Measurements from ENCODE around the gene GALNT8. TPM values are rescaled to one million over a fixed set of nuclear protein-coding genes. Genes with fewer than 3 reads are reported as not detected.

The GALNT8 gene
- total RNA-seq, 1 experiment from 2014 or later: not detected

GRCh38 chr12:4807116-4807783, 87.0 kb downstream of the GALNT8 start:
- intact Hi-C loops (cut with micrococcal nuclease; ENCODE audit: unreplicated experiment): no loop called here
- in situ Hi-C loops (cut with HindIII; ENCODE audit: low pct_unique_long_range_greater_than_20kb, low sequenced_read_pairs): no loop called here
- Histone ChIP-seq H3K36me3 (ENCODE audit: control insufficient read depth, insufficient read depth, low read length) (no peaks in the 10 kb centered on the region), H3K4me3 (ENCODE audit: low read depth in 2 of 2, low read length in 2 of 2) (no peak overlapping the region), H3K27me3 (ENCODE audit: control insufficient read depth, insufficient read depth, low read length) (no peaks in the 10 kb centered on the region; the same call in 1 of the 2 replicates), H3K4me1 (ENCODE audit: control insufficient read depth, insufficient read depth, low read length) (no peaks in the 10 kb centered on the region), H3K27ac (ENCODE audit: low read length) (no peak overlapping the region), H3K9me3 (ENCODE audit: control insufficient read depth, insufficient read depth, low read depth, low read length) (no peaks in the 10 kb centered on the region)
- CTCF ChIA-PET: no interaction called here
- ATAC-seq (no peak), DNase-seq (ENCODE audit: low read depth, low spot score) (no peak)
- no peak for TF ChIP-seq REST (IDR thresholded peaks at IDR 0.05; ENCODE audit: insufficient read depth in 1 of 2, low read depth in 2 of 2, low read length in 1 of 2)
- no TSS peak for BruUV-seq (replicated peaks)
- POLR2A ChIA-PET: no interaction called here

GRCh38 chr12:4807813-4808212, 87.6 kb downstream of the GALNT8 start:
- H3K27me3 ChIP-seq (ENCODE audit: control insufficient read depth, insufficient read depth, low read length): no peaks in the 10 kb centered on the region; the same call in 1 of the 2 replicates
- no TSS peak for BruUV-seq (replicated peaks)
- no peak for TF ChIP-seq POLR2AphosphoS5 (IDR thresholded peaks at IDR 0.05; ENCODE audit: low read depth, low read length)
- TF ChIP-seq SIN3A (IDR thresholded peaks at IDR 0.05; ENCODE audit: borderline replicate concordance, insufficient read depth, low read depth, low read length): no peak
- TF ChIP-seq TCF7L2 (IDR thresholded peaks at IDR 0.05; ENCODE audit: low read depth, low read length): no peak
- TF ChIP-seq CTCF (IDR thresholded peaks at IDR 0.05): no peak
- TF ChIP-seq REST (IDR thresholded peaks at IDR 0.05; ENCODE audit: insufficient read depth in 1 of 2, low read depth in 2 of 2, low read length in 1 of 2): no peak
- H3K9me3 ChIP-seq (ENCODE audit: control insufficient read depth, insufficient read depth, low read depth, low read length): no peaks in the 10 kb centered on the region
- ChIA-PET POLR2A (no interaction called here), CTCF (no interaction called here)
- no peaks in the 10 kb centered on the region for H3K4me1 ChIP-seq (ENCODE audit: control insufficient read depth, insufficient read depth, low read length)
- no peaks in the 10 kb centered on the region for H3K36me3 ChIP-seq (ENCODE audit: control insufficient read depth, insufficient read depth, low read length)
- no peak overlapping the region for H3K27ac ChIP-seq (ENCODE audit: low read length)
- ATAC-seq (no peak), DNase-seq (ENCODE audit: low read depth, low spot score) (no peak)
- no peak overlapping the region for H3K4me3 ChIP-seq (ENCODE audit: low read depth in 2 of 2, low read length in 2 of 2)
- in situ Hi-C loops (cut with HindIII; ENCODE audit: low pct_unique_long_range_greater_than_20kb, low sequenced_read_pairs): no loop called here
- intact Hi-C loops (cut with micrococcal nuclease; ENCODE audit: unreplicated experiment): no loop called here
